ENCODE data around the gene ECM2.

DNA sequence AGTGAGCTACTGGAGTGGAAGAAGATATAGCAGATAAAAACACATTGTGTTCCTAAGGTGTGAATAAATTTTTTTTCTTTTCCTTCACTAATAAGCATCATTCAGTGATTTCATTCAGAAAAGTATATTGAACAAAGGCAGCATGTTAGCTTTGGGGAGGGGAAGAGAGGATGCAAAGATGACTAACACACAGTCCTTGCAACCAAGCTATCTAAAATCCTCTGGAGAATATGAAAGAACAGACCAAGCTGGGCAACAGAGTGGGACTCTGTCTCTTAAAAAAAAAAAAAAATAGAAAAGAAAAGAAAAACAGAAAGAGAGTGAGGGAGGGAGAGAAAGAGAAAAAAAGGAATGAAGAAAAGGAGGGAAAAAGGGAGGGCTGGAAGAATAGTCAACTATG, 89.3 kb downstream of the ECM2 start:
- TF ChIP-seq, protein P1, sequence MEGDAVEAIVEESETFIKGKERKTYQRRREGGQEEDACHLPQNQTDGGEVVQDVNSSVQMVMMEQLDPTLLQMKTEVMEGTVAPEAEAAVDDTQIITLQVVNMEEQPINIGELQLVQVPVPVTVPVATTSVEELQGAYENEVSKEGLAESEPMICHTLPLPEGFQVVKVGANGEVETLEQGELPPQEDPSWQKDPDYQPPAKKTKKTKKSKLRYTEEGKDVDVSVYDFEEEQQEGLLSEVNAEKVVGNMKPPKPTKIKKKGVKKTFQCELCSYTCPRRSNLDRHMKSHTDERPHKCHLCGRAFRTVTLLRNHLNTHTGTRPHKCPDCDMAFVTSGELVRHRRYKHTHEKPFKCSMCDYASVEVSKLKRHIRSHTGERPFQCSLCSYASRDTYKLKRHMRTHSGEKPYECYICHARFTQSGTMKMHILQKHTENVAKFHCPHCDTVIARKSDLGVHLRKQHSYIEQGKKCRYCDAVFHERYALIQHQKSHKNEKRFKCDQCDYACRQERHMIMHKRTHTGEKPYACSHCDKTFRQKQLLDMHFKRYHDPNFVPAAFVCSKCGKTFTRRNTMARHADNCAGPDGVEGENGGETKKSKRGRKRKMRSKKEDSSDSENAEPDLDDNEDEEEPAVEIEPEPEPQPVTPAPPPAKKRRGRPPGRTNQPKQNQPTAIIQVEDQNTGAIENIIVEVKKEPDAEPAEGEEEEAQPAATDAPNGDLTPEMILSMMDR (IDR thresholded peaks at IDR 0.05): no peak
- TF ChIP-seq POLR2AphosphoS5 (IDR thresholded peaks at IDR 0.05) (no peak), EP300 (IDR thresholded peaks at IDR 0.05) (no peak), POLR2A (IDR thresholded peaks at IDR 0.05) (no peak)

Data from sigmoid colon (tissue), 4 donors.